ENCODE measurements around the gene DNAJC3.
"Not testable (repeated sequence)": the region's sequence is repeated elsewhere in the genome, so short reads cannot be mapped to it uniquely, and the experiment has no call there.

DNAJC3 gene

GRCh38 chr13:95784161-95784899 lies 107.4 kb downstream of the DNAJC3 start:
- H3K36me3 ChIP-seq (ENCODE audit: insufficient read depth, low read length), result peaks cover 9% of the 10 kb centered on the region
- H3K4me2 ChIP-seq (ENCODE audit: low read length), result peak overlapping the region; percentile 47
- H3K4me1 ChIP-seq (ENCODE audit: control insufficient read depth, insufficient read depth, low read length), result peaks cover 25% of the 10 kb centered on the region
- peak overlapping the region; percentile 21 for H3K4me3 ChIP-seq (ENCODE audit: low read length)
- no peaks in the 10 kb centered on the region for H3K27me3 ChIP-seq (ENCODE audit: control insufficient read depth, insufficient read depth, low read length)
- no peaks in the 10 kb centered on the region for H3K9me3 ChIP-seq (replicated peaks; ENCODE audit: low read length)
- no peak overlapping the region for H3K9ac ChIP-seq (ENCODE audit: low read depth, low read length)

GRCh38 chr13:95784900-95785290 lies 108.0 kb downstream of the DNAJC3 start:
- Histone ChIP-seq H3K27me3 (ENCODE audit: control insufficient read depth, insufficient read depth, low read length) (no peaks in the 10 kb centered on the region), H3K9me3 (replicated peaks; ENCODE audit: low read length) (no peaks in the 10 kb centered on the region), H3K4me1 (ENCODE audit: control insufficient read depth, insufficient read depth, low read length) (peaks cover 25% of the 10 kb centered on the region), H3K9ac (ENCODE audit: low read depth, low read length) (no peak overlapping the region), H3K4me3 (ENCODE audit: low read length) (peak overlapping the region; percentile 21), H3K36me3 (ENCODE audit: insufficient read depth, low read length) (peaks cover 11% of the 10 kb centered on the region), H3K4me2 (ENCODE audit: low read length) (peak overlapping the region; percentile 47)

GRCh38 chr13:95787356-95788099 lies 110.6 kb downstream of the DNAJC3 start:
- Histone ChIP-seq H3K4me2 (ENCODE audit: low read length) (no peak overlapping the region), H3K27me3 (ENCODE audit: control insufficient read depth, insufficient read depth, low read length) (no peaks in the 10 kb centered on the region), H3K4me3 (ENCODE audit: low read length) (no peak overlapping the region), H3K9me3 (replicated peaks; ENCODE audit: low read length) (no peaks in the 10 kb centered on the region), H3K9ac (ENCODE audit: low read depth, low read length) (no peak overlapping the region), H3K4me1 (ENCODE audit: control insufficient read depth, insufficient read depth, low read length) (peaks cover 25% of the 10 kb centered on the region), H3K36me3 (ENCODE audit: insufficient read depth, low read length) (peaks cover 27% of the 10 kb centered on the region)

- no peaks in the 10 kb centered on the region for H3K9me3 ChIP-seq (replicated peaks; ENCODE audit: low read length)
- H3K4me3 ChIP-seq (ENCODE audit: low read length), result no peak overlapping the region
- no peak overlapping the region for H3K4me2 ChIP-seq (ENCODE audit: low read length)
- no peak overlapping the region for H3K9ac ChIP-seq (ENCODE audit: low read depth, low read length)
- no peaks in the 10 kb centered on the region for H3K27me3 ChIP-seq (ENCODE audit: control insufficient read depth, insufficient read depth, low read length)
- peaks cover 27% of the 10 kb centered on the region for H3K4me1 ChIP-seq (ENCODE audit: control insufficient read depth, insufficient read depth, low read length)
- H3K36me3 ChIP-seq (ENCODE audit: insufficient read depth, low read length), result peaks cover 32% of the 10 kb centered on the region
Measured at GRCh38 chr13:95788100-95788463, 111.1 kb downstream of the DNAJC3 start.

DNA sequence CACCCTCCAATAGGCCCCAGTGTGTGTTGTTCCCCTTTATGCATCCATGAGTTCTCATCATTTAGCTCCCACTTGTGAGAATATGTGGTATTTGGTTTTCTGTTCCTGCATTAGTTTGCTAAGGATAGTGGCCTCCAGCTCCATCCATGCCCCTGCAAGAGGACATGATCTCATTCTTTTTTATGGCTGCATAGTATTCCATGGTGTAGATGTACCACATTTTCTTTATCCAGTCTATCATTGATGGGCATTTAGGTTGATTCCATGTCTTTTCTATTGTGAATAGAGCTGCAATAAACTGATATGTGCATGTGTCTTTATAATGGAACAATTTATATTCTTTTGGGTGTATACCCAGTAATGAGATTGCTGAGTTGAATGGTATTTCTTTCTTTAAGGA lies 112.4 kb downstream of the DNAJC3 start:
- H3K27me3 ChIP-seq (ENCODE audit: control insufficient read depth, insufficient read depth, low read length); H3K9ac ChIP-seq (ENCODE audit: low read depth, low read length); H3K9me3 ChIP-seq (replicated peaks; ENCODE audit: low read length); H3K4me2 ChIP-seq (ENCODE audit: low read length); H3K4me3 ChIP-seq (ENCODE audit: low read length): not testable (repeated sequence)
- peaks cover 34% of the 10 kb centered on the region for H3K36me3 ChIP-seq (ENCODE audit: insufficient read depth, low read length)
- peaks cover 20% of the 10 kb centered on the region for H3K4me1 ChIP-seq (ENCODE audit: control insufficient read depth, insufficient read depth, low read length)

GRCh38 chr13:95791084-95791722 lies 114.3 kb downstream of the DNAJC3 start:
- H3K4me3 ChIP-seq (ENCODE audit: low read length), result no peak overlapping the region
- H3K27me3 ChIP-seq (ENCODE audit: control insufficient read depth, insufficient read depth, low read length), result no peaks in the 10 kb centered on the region
- no peaks in the 10 kb centered on the region for H3K9me3 ChIP-seq (replicated peaks; ENCODE audit: low read length)
- H3K4me2 ChIP-seq (ENCODE audit: low read length), result no peak overlapping the region
- peaks cover 36% of the 10 kb centered on the region for H3K36me3 ChIP-seq (ENCODE audit: insufficient read depth, low read length)
- peaks cover 9% of the 10 kb centered on the region for H3K4me1 ChIP-seq (ENCODE audit: control insufficient read depth, insufficient read depth, low read length)
- no peak overlapping the region for H3K9ac ChIP-seq (ENCODE audit: low read depth, low read length)

GRCh38 chr13:95793018-95793555 lies 116.1 kb downstream of the DNAJC3 start:
- Histone ChIP-seq H3K4me2 (ENCODE audit: low read length) (no peak overlapping the region), H3K4me3 (ENCODE audit: low read length) (no peak overlapping the region), H3K9ac (ENCODE audit: low read depth, low read length) (no peak overlapping the region), H3K9me3 (replicated peaks; ENCODE audit: low read length) (no peaks in the 10 kb centered on the region), H3K4me1 (ENCODE audit: control insufficient read depth, insufficient read depth, low read length) (peaks cover 3% of the 10 kb centered on the region), H3K36me3 (ENCODE audit: insufficient read depth, low read length) (peaks cover 37% of the 10 kb centered on the region), H3K27me3 (ENCODE audit: control insufficient read depth, insufficient read depth, low read length) (no peaks in the 10 kb centered on the region)

GRCh38 chr13:95793781-95794180 lies 116.8 kb downstream of the DNAJC3 start:
- Histone ChIP-seq H3K9me3 (replicated peaks; ENCODE audit: low read length) (no peaks in the 10 kb centered on the region), H3K4me2 (ENCODE audit: low read length) (no peak overlapping the region), H3K36me3 (ENCODE audit: insufficient read depth, low read length) (peaks cover 37% of the 10 kb centered on the region), H3K4me3 (ENCODE audit: low read length) (no peak overlapping the region), H3K27me3 (ENCODE audit: control insufficient read depth, insufficient read depth, low read length) (no peaks in the 10 kb centered on the region), H3K4me1 (ENCODE audit: control insufficient read depth, insufficient read depth, low read length) (peaks cover 3% of the 10 kb centered on the region), H3K9ac (ENCODE audit: low read depth, low read length) (no peak overlapping the region)

DNA sequence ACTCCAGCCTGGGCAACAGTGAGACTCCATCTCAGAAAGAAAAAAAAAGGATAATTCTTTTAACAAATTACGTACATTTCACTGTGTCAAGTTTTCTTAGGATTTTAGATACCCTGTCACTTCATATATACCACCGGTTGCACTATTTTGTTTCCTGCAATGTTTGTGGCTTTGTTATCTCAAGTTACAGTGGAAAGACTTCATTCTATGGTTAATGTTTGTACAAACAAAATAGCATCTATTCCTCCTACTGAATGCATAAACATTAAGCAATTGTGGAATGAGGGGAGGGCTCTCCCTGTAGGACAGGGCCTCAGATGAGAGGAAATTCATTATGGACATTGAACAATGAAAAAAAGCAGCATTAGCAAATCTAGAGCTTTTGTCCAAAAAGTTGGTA lies 120.1 kb downstream of the DNAJC3 start:
- H3K9me3 ChIP-seq (replicated peaks; ENCODE audit: low read length), result no peaks in the 10 kb centered on the region
- H3K36me3 ChIP-seq (ENCODE audit: insufficient read depth, low read length), result peaks cover 22% of the 10 kb centered on the region
- no peak overlapping the region for H3K4me2 ChIP-seq (ENCODE audit: low read length)
- H3K27me3 ChIP-seq (ENCODE audit: control insufficient read depth, insufficient read depth, low read length), result no peaks in the 10 kb centered on the region
- no peak overlapping the region for H3K4me3 ChIP-seq (ENCODE audit: low read length)
- peaks cover 3% of the 10 kb centered on the region for H3K4me1 ChIP-seq (ENCODE audit: control insufficient read depth, insufficient read depth, low read length)
- H3K9ac ChIP-seq (ENCODE audit: low read depth, low read length), result no peak overlapping the region

DNA sequence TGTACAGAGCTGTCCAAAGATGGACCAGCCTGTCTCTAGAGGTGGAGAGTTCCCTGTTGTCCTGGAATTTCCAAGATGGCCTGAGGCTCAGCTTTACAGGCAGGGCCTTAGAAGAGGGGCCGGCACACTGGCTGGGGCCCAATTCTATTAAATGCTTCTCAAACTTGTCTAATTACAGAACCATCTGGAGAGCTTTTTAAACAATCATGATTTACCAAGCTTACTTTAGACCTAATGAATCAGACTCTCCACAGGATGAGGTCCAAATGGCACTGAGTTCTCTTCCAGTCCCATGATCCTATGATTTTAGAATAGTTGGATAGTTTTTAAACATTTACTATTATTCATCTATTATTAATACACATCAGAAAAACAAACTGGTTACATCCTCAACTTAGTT lies 123.5 kb downstream of the DNAJC3 start:
- no peaks in the 10 kb centered on the region for H3K9me3 ChIP-seq (replicated peaks; ENCODE audit: low read length)
- H3K36me3 ChIP-seq (ENCODE audit: insufficient read depth, low read length), result peaks cover 8% of the 10 kb centered on the region
- H3K4me2 ChIP-seq (ENCODE audit: low read length), result no peak overlapping the region
- H3K9ac ChIP-seq (ENCODE audit: low read depth, low read length), result no peak overlapping the region
- no peak overlapping the region for H3K4me3 ChIP-seq (ENCODE audit: low read length)
- no peaks in the 10 kb centered on the region for H3K27me3 ChIP-seq (ENCODE audit: control insufficient read depth, insufficient read depth, low read length)
- H3K4me1 ChIP-seq (ENCODE audit: control insufficient read depth, insufficient read depth, low read length), result no peaks in the 10 kb centered on the region

GRCh38 chr13:95801825-95802224 lies 124.9 kb downstream of the DNAJC3 start:
- Histone ChIP-seq H3K4me3 (ENCODE audit: low read length) (no peak overlapping the region), H3K4me1 (ENCODE audit: control insufficient read depth, insufficient read depth, low read length) (no peaks in the 10 kb centered on the region), H3K27me3 (ENCODE audit: control insufficient read depth, insufficient read depth, low read length) (no peaks in the 10 kb centered on the region), H3K9me3 (replicated peaks; ENCODE audit: low read length) (no peaks in the 10 kb centered on the region), H3K4me2 (ENCODE audit: low read length) (no peak overlapping the region), H3K36me3 (ENCODE audit: insufficient read depth, low read length) (peaks cover 12% of the 10 kb centered on the region), H3K9ac (ENCODE audit: low read depth, low read length) (no peak overlapping the region)
